Measurements from ENCODE around the gene CAV3. TPM values are rescaled to one million over a fixed set of nuclear protein-coding genes. Genes with fewer than 3 reads are reported as not detected.
A peak's percentile ranks its signal among the peaks of the same experiment; 100 is the strongest.

Gene CAV3
- total RNA-seq, 1 experiment from 2014 or later: not detected

DNA sequence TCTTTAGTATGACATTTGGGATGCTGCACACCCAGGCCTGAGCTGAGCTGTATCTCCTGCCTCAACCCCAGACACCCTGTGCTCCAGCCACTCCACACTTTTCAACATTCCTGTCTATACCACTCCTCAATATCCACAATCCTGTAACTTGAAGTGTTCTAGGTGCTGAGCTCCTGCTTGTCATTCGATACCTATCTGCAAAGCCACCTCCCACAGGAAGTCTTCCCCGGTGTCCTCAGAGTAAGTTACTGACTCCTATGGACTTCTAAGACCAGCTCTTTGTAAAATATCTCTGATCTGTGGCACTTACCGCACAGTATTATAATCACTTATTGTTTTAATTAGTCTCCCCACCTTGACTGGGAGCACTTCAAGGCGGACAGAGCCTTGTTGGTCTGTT is 1.2 kb upstream of the CAV3 start:
- H3K4me3 ChIP-seq (ENCODE audit: low read depth, low read length): no peak overlapping the region
- no peak for TF ChIP-seq CTCF (IDR thresholded peaks at IDR 0.05; ENCODE audit: insufficient read depth in 1 of 2, low read depth in 1 of 2, low read length in 1 of 2, severe bottlenecking in 1 of 2, unreplicated experiment in 1 of 2)
- no peaks in the 10 kb centered on the region for H3K4me1 ChIP-seq
- H3K9me3 Mint-ChIP-seq (ENCODE audit: unreplicated experiment): no peaks in the 10 kb centered on the region
- no peaks in the 10 kb centered on the region for H3K4me1 Mint-ChIP-seq (ENCODE audit: low read depth, unreplicated experiment)
- no peaks in the 10 kb centered on the region for H3K9me3 ChIP-seq
- H3K4me3 Mint-ChIP-seq (ENCODE audit: unreplicated experiment): no peak overlapping the region
- BruUV-seq (replicated peaks): no TSS peak
- no peaks in the 10 kb centered on the region for H3K27me3 ChIP-seq (replicated peaks; ENCODE audit: control insufficient read depth, insufficient read depth, low read length)
- H3K27ac Mint-ChIP-seq (ENCODE audit: unreplicated experiment): no peak overlapping the region
- no peaks in the 10 kb centered on the region for H3K27me3 Mint-ChIP-seq (ENCODE audit: insufficient read depth, unreplicated experiment)
- no peaks in the 10 kb centered on the region for H3K36me3 ChIP-seq (ENCODE audit: control insufficient read depth, insufficient read depth, low read length)
- peak in 1 of 2 experiments; percentile 7 for DNase-seq
- ChIA-PET CTCF (interaction anchor here (0.8 to 1.1 kb wide), 2 partner anchors 12 to 37 kb away, joined by 3 to 4 read pairs; partner anchors contain the start of gene OXTR), POLR2A (no interaction called here)
- intact Hi-C loops (cut with micrococcal nuclease; ENCODE audit: unreplicated experiment): no loop called here
- no peaks in the 10 kb centered on the region for H3K36me3 Mint-ChIP-seq (ENCODE audit: insufficient read depth, unreplicated experiment)

DNA sequence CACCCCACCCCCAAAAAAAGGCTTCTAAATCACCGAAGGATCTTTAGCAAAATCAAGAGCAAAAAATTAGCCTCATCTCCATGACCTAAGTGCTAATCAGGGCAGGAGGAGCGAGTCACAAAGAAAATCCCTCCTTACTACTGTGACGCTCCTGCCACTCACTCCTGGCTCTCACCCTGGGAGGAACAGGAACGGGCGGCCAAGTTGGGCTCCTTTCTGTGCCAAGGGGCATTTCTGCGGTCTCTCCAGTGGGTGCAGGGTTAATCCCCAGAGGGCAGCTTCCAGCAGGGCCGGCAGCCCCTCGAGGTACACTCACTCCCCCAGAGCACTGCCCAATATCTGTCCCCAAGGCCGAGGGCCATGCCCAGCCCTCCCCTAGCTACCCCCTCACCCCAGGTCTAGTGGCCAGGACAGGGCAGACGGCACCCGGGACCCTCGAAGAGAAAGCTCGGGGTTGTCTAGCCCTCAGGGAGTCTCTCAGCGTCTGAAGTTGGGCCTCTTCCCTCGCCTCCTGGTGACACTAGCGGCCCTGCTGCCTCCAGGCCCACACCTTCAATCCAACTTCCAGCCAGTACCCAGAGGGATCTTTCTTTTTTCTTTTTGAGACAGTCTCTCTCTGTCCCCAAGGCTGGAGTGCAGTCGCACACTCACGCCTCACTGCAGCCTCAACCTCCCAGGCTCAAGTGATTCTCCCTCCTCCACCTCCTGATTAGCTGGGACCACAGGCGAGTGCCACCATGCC is 706 bp downstream of the CAV3 start:
- H3K36me3 Mint-ChIP-seq (ENCODE audit: insufficient read depth, unreplicated experiment): no peaks in the 10 kb centered on the region
- H3K4me3 Mint-ChIP-seq (ENCODE audit: unreplicated experiment): no peak overlapping the region
- POLR2A ChIA-PET: no interaction called here
- no peaks in the 10 kb centered on the region for H3K9me3 Mint-ChIP-seq (ENCODE audit: unreplicated experiment)
- intact Hi-C loops (cut with micrococcal nuclease; ENCODE audit: unreplicated experiment): no loop called here
- TF ChIP-seq CTCF (IDR thresholded peaks at IDR 0.05; ENCODE audit: insufficient read depth in 1 of 2, low read depth in 1 of 2, low read length in 1 of 2, severe bottlenecking in 1 of 2, unreplicated experiment in 1 of 2): no peak
- Histone ChIP-seq H3K4me3 (ENCODE audit: low read depth, low read length) (no peak overlapping the region), H3K4me1 (no peaks in the 10 kb centered on the region), H3K9me3 (no peaks in the 10 kb centered on the region), H3K36me3 (ENCODE audit: control insufficient read depth, insufficient read depth, low read length) (no peaks in the 10 kb centered on the region), H3K27me3 (replicated peaks; ENCODE audit: control insufficient read depth, insufficient read depth, low read length) (no peaks in the 10 kb centered on the region)
- H3K27ac Mint-ChIP-seq (ENCODE audit: unreplicated experiment): no peak overlapping the region
- CTCF ChIA-PET: no interaction called here
- H3K27me3 Mint-ChIP-seq (ENCODE audit: insufficient read depth, unreplicated experiment): no peaks in the 10 kb centered on the region
- DNase-seq: peak in 1 of 2 experiments; percentile 10
- no TSS peak for BruUV-seq (replicated peaks)
- H3K4me1 Mint-ChIP-seq (ENCODE audit: low read depth, unreplicated experiment): no peaks in the 10 kb centered on the region

DNA sequence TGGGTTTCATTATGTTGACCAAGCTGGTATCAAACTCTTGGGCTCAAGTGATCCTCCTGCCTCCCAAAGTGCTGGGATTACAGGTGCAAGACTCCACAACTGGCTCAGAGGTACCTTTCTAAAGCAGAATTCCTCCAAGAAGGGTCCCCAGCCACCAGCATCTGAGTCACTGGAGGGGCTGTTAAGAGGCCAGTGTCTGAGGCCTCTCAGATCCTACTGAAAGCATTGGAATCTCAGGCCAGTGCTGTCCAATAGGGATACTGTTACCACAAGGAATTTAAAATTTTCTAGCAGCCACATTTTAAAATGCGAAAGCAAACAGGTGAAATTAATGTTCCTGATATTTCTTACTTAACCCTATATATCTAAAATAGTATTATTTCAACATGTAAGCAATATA is 1.3 kb downstream of the CAV3 start:
- H3K36me3 ChIP-seq (ENCODE audit: control insufficient read depth, insufficient read depth, low read length): no peaks in the 10 kb centered on the region
- H3K4me3 Mint-ChIP-seq (ENCODE audit: unreplicated experiment): no peak overlapping the region
- POLR2A ChIA-PET: no interaction called here
- no peaks in the 10 kb centered on the region for H3K9me3 Mint-ChIP-seq (ENCODE audit: unreplicated experiment)
- TF ChIP-seq CTCF (IDR thresholded peaks at IDR 0.05; ENCODE audit: insufficient read depth in 1 of 2, low read depth in 1 of 2, low read length in 1 of 2, severe bottlenecking in 1 of 2, unreplicated experiment in 1 of 2): no peak
- no peaks in the 10 kb centered on the region for H3K9me3 ChIP-seq
- H3K27ac Mint-ChIP-seq (ENCODE audit: unreplicated experiment): no peak overlapping the region
- no peak for DNase-seq
- H3K4me3 ChIP-seq (ENCODE audit: low read depth, low read length): no peak overlapping the region
- H3K27me3 ChIP-seq (replicated peaks; ENCODE audit: control insufficient read depth, insufficient read depth, low read length): no peaks in the 10 kb centered on the region
- no peaks in the 10 kb centered on the region for H3K36me3 Mint-ChIP-seq (ENCODE audit: insufficient read depth, unreplicated experiment)
- H3K27me3 Mint-ChIP-seq (ENCODE audit: insufficient read depth, unreplicated experiment): no peaks in the 10 kb centered on the region
- H3K4me1 Mint-ChIP-seq (ENCODE audit: low read depth, unreplicated experiment): no peaks in the 10 kb centered on the region
- BruUV-seq (replicated peaks): no TSS peak
- CTCF ChIA-PET: no interaction called here
- intact Hi-C loops (cut with micrococcal nuclease; ENCODE audit: unreplicated experiment): no loop called here
- H3K4me1 ChIP-seq: peaks cover 4% of the 10 kb centered on the region

All from Caco-2 (cell line).